Measurements from ENCODE around the gene CFAP99. TPM values are rescaled to one million over a fixed set of nuclear protein-coding genes. Genes with fewer than 3 reads are reported as not detected.
A peak's percentile ranks its signal among the peaks of the same experiment; 100 is the strongest.

CFAP99 gene
- total RNA-seq, 4 donors from 2014 or later, result 0.32 to 0.60 TPM; not detected in 2

DNA sequence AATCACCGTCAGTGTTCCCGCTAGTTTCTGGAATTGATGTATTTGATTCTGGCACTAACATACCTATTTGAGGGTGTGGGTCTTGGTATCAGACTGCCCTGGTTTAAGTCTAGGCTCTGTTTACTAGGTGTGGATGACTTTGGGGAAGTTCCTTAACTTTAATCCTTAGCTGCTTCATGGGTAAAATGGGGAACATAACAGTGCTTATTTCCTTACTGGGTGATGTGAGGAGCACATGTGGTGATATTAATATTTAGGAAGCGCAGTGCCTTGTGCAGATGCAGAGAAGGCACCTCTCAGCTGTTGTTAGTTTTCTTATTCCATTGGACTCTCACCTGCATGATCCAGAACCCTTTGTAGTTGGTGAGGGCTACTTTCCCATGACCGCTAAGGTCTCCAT is 67.2 kb downstream of the CFAP99 start:
- TF ChIP-seq, protein P1, sequence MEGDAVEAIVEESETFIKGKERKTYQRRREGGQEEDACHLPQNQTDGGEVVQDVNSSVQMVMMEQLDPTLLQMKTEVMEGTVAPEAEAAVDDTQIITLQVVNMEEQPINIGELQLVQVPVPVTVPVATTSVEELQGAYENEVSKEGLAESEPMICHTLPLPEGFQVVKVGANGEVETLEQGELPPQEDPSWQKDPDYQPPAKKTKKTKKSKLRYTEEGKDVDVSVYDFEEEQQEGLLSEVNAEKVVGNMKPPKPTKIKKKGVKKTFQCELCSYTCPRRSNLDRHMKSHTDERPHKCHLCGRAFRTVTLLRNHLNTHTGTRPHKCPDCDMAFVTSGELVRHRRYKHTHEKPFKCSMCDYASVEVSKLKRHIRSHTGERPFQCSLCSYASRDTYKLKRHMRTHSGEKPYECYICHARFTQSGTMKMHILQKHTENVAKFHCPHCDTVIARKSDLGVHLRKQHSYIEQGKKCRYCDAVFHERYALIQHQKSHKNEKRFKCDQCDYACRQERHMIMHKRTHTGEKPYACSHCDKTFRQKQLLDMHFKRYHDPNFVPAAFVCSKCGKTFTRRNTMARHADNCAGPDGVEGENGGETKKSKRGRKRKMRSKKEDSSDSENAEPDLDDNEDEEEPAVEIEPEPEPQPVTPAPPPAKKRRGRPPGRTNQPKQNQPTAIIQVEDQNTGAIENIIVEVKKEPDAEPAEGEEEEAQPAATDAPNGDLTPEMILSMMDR (IDR thresholded peaks at IDR 0.05), result no peak
- ATAC-seq (ENCODE audit: low FRiP score), result no peak
- no peak for DNase-seq (ENCODE audit: low spot score)

DNA sequence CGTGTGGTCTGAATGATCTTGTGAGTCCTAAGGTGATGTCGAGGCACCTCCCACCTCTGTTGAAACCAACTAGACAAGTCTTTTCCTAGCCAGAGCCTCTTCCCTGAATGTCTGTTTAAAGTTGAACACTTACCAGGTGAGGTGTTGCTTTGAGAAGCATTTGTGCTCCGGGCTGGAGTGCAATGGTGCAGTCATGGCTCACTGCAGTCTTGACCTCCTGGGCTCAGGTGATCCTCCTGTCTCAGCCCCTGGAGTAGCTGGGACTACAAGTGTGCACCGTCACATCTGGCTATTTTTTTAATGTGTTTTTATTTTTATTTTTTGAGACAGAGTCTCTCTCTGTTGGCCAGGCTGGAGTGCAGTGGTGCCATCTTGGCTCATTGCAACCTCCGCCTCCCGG is 68.2 kb downstream of the CFAP99 start:
- no peak for ATAC-seq (ENCODE audit: low FRiP score)
- no peak for DNase-seq (ENCODE audit: low spot score)
- TF ChIP-seq, protein P1 (IDR thresholded peaks at IDR 0.05), result no peak

DNA sequence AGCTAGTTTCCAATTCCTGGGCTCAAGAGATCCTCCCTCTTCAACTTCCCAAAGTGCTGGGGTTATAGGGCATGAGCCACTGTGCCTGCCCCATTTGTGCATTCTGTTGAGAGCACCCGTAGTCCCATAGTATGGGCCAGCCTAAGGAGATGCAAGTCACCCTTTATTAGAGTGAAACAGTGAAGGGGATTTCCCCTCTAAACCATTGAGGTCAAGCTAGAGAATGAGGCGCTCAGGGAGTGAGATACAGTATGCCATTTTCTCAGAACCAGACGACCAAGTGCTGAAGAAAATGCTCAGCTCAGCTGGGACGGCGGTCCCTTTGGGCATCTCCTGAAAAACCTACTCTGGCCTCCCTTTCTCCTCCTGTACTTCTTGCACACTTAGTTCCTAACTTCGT is 68.9 kb downstream of the CFAP99 start:
- ATAC-seq (ENCODE audit: low FRiP score), result no peak
- DNase-seq (ENCODE audit: low spot score), result no peak
- TF ChIP-seq, protein P1 (IDR thresholded peaks at IDR 0.05), result no peak

DNA sequence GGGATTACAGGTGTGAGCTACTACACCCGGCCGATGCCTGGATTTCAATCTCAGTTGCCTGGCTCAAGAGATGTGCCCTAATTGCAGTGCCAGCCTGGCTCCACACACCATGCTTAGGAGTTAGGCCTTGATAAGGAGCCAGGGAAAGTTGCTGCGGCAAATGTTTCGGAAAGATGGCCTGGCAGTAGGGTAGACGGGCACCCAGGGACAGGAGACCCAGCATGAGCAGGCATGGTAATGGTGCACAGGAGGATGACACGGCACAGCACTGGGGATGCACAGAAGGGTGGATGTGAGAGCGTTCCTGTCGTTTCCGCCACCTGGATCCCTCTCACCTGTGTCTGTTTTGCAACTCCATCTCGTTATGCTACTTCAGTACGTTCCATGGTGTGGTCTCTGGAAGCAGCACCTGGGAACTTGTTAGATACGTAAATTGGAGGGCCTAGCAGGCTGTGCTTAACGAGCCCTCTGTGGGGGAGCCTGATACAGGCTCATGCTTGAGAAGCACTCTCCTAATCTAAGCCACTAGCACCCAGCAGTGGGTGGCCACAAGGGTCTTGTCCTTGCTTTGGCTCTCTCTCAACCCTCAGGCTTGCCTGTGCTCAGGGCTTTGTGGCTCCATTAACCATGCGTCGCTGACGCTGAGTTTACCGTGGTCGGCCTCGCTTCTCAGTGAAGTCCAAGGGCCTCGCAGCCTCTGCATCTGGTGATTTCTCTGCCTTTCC is 70.5 kb downstream of the CFAP99 start:
- no peak for ATAC-seq (ENCODE audit: low FRiP score)
- DNase-seq (ENCODE audit: low spot score), result no peak
- TF ChIP-seq, protein P1 (IDR thresholded peaks at IDR 0.05), result no peak

DNA sequence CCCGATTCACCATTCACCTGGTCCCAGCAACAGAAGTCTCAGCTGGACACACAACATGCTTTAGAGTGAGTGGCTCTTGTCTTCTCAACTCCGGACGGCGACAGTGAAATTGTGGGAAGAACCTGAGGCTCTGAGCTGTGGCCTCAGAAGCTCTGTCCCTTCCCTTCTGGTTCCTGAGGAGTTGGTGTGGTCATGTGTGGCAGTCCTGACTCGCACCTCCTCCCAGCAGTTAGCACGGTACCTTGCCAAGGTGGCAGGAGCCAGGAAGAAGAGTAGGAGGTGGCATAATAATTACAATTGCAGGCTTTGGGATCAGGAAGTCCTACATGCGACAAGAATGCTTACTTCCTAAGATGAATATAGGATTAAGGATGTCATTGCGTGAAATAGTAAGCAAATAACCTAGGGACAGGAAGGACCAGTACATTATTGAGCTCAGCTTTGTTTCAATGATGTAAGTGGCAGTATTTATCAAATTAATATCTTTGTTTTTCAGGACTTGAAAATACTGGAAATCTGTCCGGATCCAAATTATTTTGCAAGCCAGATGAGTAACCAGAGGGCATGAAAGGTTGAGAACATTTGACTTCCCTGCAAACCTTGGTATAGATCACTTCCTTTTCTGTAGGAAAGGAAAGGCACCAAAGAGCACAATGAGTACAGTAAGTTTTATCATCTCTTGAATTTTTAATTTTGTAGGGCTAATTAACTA is 71.2 kb downstream of the CFAP99 start:
- ATAC-seq (ENCODE audit: low FRiP score), result peak; percentile 51
- no peak for DNase-seq (ENCODE audit: low spot score)
- TF ChIP-seq, protein P1 (IDR thresholded peaks at IDR 0.05), result no peak

DNA sequence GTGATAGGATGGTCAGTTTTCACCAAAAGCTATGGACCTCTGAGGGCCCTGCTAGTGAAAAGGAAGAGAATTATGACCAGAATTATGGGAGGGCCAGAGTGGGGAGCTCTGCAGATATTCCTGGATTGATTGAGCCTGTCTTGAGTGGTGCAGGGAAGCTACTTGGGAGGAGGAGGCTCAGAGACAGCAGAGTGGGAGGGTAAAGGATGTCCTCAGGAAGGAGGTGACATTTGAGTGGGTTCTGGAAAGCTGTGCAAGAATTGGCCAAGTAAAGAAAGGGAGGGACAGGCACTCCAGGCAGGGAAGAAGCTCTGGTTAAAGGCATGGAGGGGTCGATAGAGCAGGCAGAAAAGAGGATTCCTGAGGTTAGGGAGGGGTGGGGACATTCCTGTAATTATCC is 74.2 kb downstream of the CFAP99 start:
- TF ChIP-seq, protein P1 (IDR thresholded peaks at IDR 0.05), result no peak
- no peak for ATAC-seq (ENCODE audit: low FRiP score)

DNA sequence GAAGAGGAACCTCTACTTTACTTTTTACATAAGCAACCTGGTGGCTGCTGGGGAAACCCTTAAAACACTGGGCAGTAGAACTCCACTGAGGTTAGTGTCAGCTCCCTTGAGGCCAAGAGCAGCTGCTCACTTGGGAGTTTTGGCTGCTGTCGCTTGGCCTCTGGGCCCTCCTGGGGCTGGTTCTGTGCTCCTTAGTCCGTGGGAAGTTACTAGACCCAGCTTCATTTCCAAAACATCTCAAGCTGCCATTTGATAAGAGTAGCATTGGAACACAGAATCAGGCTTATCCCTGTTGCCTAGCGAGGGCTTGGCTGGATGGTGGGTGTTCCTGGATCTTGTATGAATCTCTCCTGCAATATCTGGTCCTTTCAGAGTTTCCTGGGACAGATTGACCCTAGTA is 76.2 kb downstream of the CFAP99 start:
- no peak for DNase-seq (ENCODE audit: low spot score)
- TF ChIP-seq, protein P1 (IDR thresholded peaks at IDR 0.05), result no peak
- ATAC-seq (ENCODE audit: low FRiP score), result no peak

More for the DNA sequence above, 74.2 kb downstream of the CFAP99 start:
- DNase-seq (ENCODE audit: low spot score), result no peak
